Measurements from ENCODE around the gene GAS2L3.

Gene GAS2L3

GRCh38 chr12:100668945-100669536, 95.6 kb downstream of the GAS2L3 start:
- peak; percentile 53 for DNase-seq

DNA sequence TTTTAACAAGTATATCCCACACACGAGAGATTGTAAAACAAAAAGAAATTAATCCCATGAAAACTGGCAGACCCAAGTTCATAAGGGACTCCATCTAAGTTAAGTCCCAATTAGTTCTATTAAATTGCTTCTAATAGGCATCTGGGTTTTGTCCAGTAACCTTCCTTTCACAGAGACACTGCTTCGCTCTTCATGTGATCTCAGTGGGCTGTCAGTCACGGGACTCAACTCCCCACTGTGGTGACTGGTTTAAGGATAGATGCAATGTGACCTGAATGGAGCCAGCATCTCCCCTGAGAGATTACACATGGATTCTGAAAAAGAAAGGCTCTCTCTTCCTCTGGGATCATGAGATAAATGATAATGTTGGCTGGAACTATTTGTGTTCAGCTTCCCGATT, 96.4 kb downstream of the GAS2L3 start:
- no peak for DNase-seq

DNA sequence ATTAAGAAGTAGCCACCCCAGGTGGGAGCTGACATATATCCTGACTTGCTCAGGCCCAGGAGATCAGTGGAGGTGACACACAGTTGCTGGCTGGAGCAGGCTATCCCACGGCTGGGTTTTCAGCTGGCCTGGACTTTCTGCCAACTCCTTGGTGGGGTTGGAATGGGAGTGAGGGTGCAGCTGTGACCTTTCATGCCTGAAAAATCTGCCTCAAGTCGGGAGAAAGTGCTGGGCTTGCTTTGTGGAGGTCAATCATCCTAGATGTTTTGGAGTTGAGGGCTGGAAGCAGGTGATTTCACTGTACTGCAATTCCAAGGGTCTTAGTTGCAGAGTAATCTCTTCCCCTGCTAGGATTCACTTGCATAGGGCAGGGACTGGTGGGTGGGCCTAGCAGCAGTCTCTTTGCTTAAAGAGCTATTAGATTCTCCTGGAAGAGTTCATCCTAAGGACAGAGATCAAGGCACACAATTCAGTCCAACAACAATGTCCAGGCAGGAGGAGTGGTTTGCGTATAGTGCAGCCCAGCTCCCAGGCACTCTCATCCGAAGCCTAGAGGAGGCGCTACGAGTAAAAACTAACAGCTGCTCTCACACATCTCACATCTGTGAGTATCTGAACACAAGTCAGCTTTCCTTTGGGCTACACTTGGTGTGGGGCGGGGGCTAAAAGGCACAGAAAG, 98.1 kb downstream of the GAS2L3 start:
- DNase-seq = no peak

GRCh38 chr12:100672075-100672592, 98.7 kb downstream of the GAS2L3 start:
- DNase-seq = no peak

DNA sequence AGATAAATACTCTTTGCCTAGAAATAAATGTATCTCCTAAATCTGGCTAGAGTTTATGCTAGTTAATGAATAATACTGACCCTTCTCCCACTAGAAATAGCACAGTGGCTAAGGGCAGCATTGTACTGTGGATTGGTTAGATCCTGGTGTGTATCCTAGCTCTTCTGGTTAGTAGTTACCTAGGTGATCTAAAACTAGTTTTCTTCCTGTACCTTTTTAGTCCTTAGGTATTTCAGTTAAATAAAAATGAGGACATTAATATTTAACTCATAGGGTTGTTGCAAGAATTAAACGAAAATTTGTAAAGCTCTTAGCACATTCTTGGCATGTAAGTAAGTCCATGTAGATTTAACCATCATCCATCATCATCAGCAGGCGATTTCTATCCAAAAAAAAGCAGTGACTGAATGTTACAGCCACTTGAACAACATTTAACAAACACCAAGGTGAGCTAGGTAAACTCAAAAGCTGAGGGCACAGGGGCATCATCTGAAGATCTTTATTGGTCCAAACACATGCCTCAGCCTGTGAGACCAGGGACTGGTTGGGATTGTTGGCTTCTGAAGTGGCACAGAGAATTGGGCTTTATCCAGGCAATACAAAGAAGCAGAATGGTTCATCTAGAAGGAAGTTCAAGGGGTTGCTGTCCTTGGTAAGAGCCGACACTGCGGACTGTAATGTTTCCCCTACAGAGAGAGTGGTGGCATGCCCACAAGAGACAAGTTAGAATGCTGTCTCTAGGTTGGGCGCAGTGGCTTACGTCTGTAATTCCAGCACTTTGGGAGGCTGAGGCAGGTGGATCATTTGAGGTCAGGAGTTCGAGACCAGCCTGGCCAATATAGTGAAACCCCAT, 100.8 kb downstream of the GAS2L3 start:
- no peak for DNase-seq

All from NCI-H226 (cell line).